Subcutaneous adipose tissue (tissue), 4 donors: Measurements from ENCODE around the gene ADAT3. TPM values are rescaled to one million over a fixed set of nuclear protein-coding genes. Genes with fewer than 3 reads are reported as not detected.

Experiments used
- total RNA-seq, 4 donors: library from RNA; depleted of rRNA; stranded (reverse); fragments of >200 nt; gene quantifications; one replicate each; pipeline ENCODE4 v1.1.0, GENCODE V29; 2016
- TF ChIP-seq, protein P1 (sequence below): fragments of 450-650 bp; IDR thresholded peaks from one replicate; pipeline ENCODE4 v1.5.1; 2016; ENCODE audit warnings: low read depth, mild to moderate bottlenecking, control low read depth, antibody characterized with exemption, moderate library complexity

Gene ADAT3
- total RNA-seq, 4 donors from 2014 or later = 0.68 to 1.1 (median 0.93) TPM

DNA sequence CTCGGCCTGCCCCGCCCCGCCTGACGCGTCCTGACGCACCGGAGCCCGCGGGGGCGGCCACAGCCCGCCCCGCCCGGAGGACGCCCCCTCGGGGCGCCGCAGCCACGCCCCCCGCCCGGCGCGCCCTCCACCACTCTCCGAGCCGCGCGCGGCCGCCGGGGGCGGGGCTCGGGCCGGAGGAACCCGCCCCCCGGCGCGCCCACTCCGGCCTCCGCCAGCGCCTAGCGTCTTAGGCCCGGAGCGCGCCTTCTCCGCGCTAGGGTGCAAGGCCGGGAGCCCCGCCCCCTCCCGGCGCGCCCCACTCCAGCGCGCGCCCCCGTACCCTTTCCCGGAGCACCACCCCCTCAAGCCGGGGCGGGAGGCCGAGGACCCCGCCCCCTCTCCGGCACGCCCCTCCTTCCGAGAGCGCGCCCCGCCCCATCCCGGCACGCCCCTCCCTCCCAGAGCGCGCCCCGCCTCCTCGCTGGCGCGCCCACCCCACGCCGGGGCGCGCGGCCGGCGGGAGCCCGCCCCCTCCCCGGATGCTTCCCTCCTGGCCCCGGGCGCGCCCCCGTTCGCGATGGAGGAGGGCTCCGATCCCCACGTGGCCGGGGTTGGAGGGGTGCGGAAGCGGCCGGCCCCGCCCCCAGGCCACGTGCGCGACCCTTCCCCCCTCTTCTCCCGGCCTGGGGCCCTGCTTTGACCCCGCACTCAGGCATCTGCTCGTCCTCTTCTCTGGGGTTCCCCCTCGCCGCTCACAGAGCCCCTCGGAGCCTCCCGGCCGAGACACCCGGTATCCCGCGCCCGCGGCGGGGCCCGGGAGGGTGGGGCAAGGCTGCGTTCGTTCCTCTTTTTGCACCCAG lies 41.3 kb upstream of the ADAT3 start:
- TF ChIP-seq, protein P1, sequence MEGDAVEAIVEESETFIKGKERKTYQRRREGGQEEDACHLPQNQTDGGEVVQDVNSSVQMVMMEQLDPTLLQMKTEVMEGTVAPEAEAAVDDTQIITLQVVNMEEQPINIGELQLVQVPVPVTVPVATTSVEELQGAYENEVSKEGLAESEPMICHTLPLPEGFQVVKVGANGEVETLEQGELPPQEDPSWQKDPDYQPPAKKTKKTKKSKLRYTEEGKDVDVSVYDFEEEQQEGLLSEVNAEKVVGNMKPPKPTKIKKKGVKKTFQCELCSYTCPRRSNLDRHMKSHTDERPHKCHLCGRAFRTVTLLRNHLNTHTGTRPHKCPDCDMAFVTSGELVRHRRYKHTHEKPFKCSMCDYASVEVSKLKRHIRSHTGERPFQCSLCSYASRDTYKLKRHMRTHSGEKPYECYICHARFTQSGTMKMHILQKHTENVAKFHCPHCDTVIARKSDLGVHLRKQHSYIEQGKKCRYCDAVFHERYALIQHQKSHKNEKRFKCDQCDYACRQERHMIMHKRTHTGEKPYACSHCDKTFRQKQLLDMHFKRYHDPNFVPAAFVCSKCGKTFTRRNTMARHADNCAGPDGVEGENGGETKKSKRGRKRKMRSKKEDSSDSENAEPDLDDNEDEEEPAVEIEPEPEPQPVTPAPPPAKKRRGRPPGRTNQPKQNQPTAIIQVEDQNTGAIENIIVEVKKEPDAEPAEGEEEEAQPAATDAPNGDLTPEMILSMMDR = no peak

DNA sequence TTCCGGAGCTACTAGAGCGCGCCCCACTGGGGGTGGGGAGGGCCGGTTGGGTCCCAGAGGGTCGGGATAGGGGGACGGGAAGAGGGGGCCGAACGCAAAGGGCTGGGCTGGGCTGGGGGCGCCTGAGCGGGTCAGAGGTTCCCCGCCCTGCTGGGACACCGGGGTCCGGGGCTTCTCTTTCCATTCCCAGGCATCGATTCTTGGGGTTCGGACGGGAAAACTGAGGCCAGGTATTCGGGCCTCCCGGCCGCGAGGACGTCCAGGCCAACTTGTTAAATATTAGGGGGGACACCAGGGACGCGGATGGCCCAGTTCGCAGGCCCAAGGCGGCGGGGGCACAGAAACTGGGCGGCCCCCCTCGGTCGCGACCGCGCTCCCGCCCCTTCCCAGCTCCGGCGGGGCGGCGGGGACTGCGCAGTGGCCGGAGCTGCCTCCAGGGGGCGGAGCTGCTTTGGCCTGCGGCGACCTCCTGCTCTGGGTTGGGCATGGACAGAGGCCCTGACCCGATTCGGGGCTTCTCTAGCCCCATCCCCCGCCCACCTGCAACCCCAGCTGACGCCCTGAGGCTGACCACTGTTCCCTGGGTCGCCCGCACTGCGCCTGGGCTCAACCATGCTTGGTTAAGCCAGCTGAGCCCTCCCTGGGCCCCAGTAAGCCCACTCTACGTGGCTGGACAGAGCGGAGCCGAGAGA lies 40.6 kb upstream of the ADAT3 start:
- TF ChIP-seq, protein P1 = no peak

DNA sequence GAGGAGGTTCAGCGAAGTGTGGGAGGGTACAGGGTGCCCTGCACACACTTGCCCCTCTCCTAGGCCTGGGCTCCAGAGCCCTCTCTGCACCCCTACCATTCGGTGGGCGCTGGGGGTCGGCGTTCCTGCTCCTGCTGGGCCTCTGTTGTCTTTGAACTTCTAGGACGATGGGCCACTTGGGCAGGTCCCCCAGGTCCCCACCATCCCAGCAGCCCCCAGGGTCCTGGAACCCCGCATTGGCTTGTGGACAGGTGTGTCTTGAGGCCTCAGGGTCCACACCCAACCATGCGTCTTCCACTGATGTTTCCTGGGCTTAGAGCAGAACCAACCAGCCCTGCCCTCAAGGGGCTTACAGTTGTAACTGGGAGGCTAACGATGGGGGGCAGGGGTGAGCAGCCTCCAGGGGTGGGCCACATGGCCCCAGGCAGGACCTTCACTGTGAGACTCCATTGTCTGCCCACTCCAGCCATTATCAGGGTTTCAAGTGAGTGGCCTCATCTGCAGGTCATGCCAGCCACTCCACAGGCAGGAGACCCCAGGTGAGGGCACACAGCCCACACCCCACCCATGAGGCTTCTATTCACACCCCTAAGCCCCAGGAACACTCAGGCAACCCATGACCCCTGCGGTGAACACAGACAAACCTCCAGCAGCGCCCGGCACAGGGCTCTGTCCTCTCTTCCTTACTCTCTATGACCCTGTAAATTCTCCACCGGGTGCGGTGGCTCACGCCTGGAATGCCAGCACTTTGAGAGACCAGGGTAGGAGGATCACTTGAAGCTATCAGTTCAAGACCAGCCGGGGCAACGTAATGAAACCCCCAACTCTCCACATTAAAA lies 39.8 kb upstream of the ADAT3 start:
- TF ChIP-seq, protein P1 = no peak

DNA sequence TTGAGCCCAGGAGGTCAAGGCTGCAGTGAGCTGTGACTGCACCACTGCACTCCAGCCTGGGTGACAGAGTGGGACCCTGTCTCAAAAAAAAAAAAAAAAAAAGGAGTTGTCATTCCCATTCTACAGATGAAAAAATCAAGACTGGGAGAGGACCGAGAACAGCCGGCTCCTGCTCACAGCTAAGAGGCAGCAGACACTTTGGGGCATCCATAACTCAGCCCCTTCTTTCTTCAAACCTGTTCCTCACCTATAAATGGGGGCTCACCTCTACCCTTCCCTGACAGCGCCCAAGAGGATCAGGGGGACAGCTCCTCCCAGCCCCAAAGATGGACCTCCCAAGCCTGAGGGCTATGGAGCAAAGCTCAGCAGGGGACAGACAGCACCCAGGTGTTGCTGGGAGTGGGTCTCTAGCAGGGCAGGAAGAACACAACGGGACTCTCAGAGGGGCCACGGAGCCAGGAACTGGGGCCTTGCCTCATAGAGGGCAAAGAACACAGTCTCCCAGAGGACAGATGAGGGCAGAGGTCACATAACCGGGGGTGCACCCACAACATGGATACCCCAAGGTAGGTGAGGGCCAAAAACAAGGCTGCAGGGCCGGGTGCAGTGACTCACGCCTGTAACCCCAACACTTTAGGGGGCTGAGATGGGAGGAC lies 38.4 kb upstream of the ADAT3 start:
- TF ChIP-seq, protein P1 = no peak

DNA sequence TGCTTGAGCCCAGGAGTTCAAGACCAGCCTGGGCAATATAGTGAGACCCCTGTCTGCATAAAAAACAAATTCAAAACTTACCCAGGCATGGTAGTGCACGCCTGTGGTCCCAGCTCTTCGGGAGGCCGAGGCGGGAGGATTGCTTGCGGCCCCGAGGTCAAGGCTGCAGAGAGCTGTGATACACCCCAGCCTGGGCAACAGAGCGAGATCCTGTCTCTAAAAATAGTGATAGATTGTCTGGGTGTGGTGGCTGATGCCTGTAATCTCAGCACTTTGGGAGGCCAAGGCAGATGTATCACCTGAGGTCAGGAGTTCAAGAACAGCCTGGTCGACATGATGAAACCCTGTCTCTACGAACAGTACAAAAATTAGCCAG lies 37.9 kb upstream of the ADAT3 start:
- TF ChIP-seq, protein P1 = no peak

- TF ChIP-seq, protein P1 = no peak
Observed at GRCh38 chr19:1868971-1869370, 36.2 kb upstream of the ADAT3 start.
